CD4-positive, alpha-beta T cell treated with Interleukin-6 at 100 ng/mL for 8 hours (primary cell): ENCODE results near the gene BTBD10.
"Not testable (repeated sequence)": the region's sequence is repeated elsewhere in the genome, so short reads cannot be mapped to it uniquely, and the experiment has no call there.

Experiments
- DNase-seq: peaks from one replicate; pipeline ENCODE4 v3.0.0-alpha.2; 2020; ENCODE audit warnings: mixed read lengths, low spot score

BTBD10 gene

DNA sequence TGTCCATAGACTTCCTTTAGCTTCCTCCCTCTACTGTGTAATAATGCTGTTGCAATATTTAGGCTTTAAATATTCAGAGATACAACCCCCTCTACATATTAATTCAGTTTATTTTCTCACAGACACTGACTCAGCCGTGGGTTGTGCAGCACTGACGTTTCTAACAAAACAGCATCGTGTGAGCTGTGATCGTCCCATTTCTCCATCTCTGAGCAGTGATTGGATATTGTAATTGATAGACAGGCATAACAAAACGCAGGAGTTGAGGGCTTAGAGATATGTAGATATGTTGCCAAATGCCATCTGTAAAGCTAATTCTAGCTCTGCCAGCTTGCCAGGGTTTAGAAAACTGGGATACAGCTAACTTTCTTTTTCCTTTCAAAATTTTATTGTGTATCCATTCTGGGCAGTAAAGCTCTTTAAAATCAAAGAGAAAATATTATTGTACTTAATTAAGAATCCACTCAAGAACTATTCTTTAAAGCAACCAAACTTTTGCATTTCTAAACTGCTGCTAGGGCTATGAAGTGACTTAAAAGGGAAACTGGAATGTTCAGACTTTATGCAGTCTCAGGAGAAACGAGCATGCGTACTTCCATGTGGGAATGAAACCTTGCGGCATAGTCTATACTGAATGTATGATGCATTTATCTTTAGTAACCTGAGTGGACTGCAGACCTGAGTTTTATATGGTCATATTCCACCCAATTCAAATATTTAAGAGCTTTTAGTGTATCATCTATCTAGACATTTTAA, 22.7 kb downstream of the BTBD10 start:
- no peak for DNase-seq

DNA sequence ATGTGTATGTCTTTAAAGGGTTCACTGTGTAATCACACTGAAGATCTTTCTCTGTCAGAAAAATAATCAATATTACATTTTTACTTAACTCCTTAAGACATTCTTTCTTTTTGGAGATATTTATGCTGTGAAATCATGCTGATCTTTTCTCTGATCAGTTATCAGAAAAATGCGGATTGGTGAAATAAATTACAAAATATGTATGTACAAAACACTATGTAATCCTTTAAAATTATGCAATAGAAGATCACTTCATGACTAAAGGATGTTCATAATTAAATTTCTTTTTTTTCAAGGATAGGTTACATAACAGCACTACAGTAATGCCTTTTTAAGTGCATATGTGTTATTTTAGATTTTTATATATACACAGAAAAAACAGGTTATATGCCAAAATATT, 24.7 kb downstream of the BTBD10 start:
- DNase-seq, result no peak

DNA sequence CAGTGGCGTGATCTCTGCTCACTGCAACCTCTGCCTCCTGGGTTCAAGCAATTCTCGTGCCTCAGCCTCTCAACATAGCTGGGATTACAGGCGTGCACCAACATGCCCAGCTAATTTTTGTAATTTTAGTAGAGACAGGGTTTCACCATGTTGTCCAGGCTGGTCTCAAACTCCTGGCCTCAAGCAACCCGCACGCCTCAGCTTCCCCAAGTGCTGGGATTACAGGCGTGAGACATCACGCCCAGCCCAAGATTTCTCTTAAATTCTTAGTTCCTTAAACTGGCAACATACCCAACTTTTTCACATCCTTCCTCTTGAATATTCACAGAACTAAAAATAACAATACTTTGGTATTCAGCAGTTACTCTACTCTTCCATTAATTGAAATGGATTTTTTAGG, 26.2 kb downstream of the BTBD10 start:
- DNase-seq, result not testable (repeated sequence)

DNA sequence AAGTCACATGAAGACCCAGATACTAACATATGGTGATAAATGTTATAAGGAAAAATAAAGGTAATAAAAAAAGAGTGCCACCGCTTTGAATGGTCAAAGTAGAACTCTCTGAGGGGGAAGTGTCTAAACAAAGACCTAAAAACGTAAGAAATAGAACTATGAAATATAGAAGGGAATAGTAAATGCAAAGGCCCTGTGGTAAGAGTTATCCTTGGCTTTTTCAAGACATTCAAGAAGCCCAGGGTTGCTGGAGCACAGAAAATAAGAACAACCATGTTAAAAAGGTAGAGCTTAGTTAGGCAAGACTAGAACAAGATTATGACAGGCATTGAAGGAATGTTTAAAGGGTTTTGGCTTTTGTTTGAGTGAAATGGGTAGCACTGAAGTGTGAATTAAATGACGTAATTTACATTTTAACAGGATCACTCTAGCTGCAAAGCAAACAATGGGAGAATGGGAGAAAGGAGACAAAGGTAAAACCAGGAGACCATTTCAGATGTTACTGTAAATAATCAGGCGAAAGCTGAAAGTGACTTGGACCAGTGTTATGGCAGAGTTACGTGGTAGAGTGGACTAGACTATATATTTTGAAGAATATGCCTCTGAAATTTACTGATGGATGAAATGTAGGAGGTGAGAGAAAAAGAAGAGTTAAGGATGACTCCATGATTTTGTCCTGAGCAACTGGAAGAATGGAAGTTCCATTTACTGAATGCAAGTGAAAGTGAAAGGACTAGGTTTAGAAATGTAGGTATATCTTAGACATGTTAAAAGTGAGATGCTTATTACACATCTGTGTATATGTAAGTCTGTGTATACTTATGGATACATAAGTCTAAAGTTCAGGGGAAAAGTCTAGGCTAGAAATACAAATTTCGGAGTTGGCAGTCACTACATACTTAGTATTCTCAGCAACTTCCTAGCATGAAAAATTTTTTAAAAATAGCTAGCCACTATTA, 28.5 kb downstream of the BTBD10 start:
- DNase-seq, result no peak

GRCh38 chr11:13433437-13433836, 29.6 kb downstream of the BTBD10 start:
- no peak for DNase-seq

DNA sequence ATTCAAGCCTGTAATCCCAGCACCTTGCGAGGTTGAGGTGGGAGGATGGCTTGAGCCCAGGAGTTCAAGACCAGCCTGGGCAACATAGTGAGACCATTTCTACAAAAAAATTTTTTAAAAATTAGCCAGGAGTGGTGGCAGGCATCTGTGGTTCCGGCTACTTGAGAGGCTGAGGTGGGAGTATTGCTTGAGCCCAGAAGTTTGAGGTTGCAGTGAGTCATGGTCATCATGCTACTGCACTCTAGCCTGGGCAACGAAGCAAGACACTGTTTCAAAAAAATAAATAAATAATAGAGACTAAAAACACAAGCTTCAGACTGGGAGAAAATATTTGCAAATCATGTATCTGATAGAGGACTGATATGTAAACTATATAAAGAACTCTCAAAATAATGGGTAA, 33.2 kb downstream of the BTBD10 start:
- DNase-seq, result no peak

- no peak for DNase-seq
These were observed 33.7 kb downstream of the BTBD10 start for GRCh38 chr11:13429288-13429687.

DNA sequence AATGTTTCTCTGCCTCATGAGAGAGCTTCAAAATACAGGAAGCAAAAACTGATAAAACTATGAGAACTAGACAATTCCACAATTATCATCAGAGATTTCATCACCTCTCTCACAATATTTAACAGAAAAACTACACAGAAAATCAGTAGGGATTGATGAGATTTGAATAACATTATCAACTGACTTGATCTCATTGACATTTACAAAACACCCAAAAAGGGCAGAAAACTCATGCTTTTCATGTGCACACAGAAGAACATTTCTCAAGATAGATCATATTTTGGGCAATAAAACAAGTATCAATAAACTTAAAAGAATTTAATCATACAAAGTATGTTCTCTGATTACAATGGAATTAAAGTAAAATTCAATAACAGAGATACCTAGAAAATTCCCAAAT, 35.6 kb downstream of the BTBD10 start:
- no peak for DNase-seq

GRCh38 chr11:13423372-13423771, 39.6 kb downstream of the BTBD10 start:
- DNase-seq, result no peak

- no peak for DNase-seq
These were observed 41.5 kb downstream of the BTBD10 start for GRCh38 chr11:13421561-13421960.

GRCh38 chr11:13415201-13415600, 47.8 kb downstream of the BTBD10 start:
- DNase-seq, result no peak

DNA sequence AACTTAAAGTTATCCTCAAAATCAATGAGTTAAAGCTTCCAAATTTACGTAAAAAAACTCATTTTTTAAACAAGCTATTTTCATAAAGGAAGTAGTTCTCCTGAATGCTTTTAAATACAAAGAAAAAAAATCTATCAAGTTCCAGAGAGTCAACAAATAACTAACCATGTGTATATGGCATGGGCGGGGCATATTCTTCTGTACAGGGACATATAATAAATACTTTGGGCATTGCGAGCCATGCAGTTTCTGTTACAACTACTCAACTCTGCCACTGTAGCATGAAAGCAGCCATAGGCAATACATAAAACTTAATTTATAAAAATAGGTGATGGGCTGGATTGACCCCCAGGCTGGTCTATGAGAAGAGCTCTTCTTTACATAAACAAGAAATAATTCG, 57.8 kb downstream of the BTBD10 start:
- DNase-seq, result no peak

- DNase-seq, result not testable (repeated sequence)
These were observed 64.7 kb downstream of the BTBD10 start for GRCh38 chr11:13398335-13398734.

DNA sequence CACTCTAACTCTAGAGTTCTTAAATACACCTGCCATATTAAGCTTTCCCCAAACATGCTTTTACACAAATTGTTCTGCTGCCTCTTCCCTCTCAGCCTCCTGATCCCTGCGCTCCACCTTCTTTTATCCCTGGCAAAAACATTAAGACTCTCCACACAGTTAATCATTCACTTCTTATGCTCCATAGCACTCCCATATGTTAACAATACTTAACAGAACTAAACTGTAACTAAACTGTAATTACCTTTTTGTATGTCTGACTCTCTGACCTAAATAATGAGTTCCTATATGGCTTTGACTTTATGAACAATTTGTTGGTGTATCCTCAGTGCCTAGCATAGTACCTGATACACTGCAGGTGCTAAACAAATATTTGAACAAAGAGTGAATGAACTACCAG, 71.8 kb downstream of the BTBD10 start:
- DNase-seq, result no peak

GRCh38 chr11:13388741-13389140, 74.3 kb downstream of the BTBD10 start:
- no peak for DNase-seq

DNA sequence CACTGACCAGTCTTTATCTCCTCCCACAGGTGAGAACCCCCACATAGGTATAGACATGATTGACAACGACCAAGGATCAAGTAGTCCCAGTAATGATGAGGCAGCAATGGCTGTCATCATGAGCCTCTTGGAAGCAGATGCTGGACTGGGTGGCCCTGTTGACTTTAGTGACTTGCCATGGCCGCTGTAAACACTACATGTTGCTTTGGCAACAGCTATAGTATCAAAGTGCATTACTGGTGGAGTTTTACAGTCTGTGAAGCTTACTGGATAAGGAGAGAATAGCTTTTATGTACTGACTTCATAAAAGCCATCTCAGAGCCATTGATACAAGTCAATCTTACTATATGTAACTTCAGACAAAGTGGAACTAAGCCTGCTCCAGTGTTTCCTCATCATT, 76.5 kb downstream of the BTBD10 start:
- DNase-seq, result no peak

GRCh38 chr11:13384908-13385640, 77.9 kb downstream of the BTBD10 start:
- peak; percentile 18 for DNase-seq

DNA sequence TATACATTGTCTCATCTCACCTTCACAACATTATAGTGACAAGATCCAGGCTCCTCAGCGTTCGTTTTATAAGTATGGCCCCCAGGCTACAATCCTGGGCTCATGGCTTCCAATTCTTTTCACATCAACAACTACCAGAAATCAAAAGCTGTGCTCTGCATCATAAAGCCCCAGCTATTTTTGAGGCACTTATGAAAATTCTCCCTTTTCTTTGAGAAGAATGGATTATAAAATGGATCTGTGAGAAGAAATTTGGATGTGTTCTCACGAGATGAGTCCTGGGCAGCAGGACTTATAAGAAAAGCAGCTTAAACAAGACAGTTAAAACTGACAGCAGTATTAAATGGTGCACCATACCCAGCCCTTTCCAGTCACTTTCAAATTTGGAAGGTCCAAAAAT, 80.3 kb downstream of the BTBD10 start:
- DNase-seq, result no peak

GRCh38 chr11:13380731-13381130, 82.3 kb downstream of the BTBD10 start:
- no peak for DNase-seq

DNA sequence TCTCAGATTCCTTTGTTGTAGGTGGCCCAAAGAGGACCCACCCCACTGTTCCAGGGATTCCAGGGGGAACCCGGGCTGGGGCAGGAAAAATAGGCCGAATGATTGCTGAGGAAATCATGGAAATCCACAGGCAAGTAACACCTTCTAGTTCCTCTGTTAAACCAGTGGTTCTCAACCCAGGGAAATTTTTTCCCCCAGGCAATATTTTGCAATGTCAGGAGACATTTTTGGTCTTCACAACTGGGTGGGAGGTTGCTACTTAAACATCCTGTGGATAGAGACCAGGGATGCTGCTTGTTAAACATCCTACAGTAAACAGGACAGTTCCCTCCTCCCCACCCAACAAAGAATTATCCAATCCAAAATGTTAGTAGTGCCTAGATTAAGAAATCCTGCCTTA, 84.7 kb downstream of the BTBD10 start:
- DNase-seq, result no peak

- DNase-seq, result no peak
These were observed 86.2 kb downstream of the BTBD10 start for GRCh38 chr11:13376838-13377237.

GRCh38 chr11:13376402-13376801, 86.6 kb downstream of the BTBD10 start:
- no peak for DNase-seq

DNA sequence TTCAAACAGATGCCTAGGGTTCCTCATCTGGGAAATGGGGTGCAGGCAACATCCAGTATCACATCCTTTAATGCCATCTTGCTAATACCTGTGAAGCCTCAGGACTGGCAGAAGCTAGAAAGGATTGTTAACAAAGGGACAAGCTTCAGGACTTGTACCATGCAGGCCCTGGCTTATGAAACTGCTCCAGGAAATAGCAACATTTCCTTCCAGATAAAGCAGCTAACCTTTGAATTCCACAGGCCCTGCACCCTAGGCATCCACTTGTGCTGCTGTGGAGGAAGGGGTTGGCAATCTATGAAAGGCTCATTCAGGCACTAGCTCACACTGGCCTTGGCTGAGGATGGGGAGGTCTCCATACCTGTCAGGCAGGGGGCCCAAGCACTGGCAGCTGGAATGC, 87.2 kb downstream of the BTBD10 start:
- DNase-seq, result no peak
